ENCODE measurements around the gene DMC1.
"Not testable (repeated sequence)": the region's sequence is repeated elsewhere in the genome, so short reads cannot be mapped to it uniquely, and the experiment has no call there.

The DMC1 gene

DNA sequence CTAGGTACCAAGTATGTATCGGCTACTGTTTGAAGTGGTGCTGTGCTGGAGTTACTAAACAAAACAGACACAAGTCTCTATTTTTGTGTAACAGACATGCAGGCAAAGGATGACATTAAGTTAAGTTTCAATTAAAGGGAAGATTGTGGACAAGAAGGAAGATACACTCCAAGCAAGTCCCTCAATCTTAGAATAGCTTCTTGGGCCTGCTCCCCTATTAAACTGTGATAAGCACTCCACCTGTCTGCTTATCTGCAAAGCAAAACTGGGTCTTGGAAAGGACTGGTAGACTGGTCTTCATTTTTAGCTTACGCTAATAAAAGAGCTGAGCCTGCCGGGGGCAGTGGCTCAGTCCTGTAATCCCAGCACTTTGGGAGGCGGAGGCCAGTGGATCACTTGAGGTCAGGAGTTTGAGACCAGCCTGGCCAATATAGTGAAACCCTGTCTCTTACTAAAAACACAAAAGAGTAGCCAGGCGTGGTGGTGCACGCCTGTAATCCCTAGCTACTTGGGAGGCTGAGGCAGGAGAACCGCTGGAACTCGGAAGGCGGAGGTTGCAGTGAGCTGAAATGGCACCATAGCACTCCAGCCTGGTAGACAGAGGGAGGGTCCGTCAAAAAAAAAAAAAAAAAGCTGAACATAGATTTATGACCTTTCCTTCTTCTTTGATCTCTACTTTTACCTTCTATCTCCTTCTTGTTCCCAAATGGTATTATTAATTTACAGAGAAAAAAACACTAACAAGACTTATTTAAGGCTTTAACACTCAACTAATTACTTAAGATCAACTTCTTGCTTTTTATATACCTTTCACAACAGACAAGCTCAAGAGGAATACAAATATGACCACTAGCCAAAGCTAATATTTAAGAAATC, 67.9 kb downstream of the DMC1 start:
- DNase-seq (ENCODE audit: low read depth in 3 of 3) = no peak

DNA sequence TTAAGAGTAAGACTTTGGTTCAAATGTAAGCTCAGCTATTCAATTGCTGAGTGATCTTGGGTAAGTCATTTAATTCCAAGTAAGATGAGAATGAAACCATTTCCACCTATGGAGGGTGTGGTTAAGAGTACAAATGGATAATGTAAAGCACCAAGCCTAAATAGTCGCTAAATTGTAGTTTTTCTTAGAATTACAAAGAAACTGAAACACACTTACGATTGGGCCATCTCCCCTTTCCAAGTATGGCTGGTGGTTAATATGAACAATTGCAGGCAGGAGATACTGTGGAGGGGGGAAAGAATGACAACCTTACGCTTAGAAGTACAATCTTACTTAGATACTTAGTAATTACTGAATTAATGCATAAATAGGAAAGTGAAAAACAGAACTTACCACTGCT, 72.1 kb downstream of the DMC1 start:
- no peak for DNase-seq (ENCODE audit: low read depth in 3 of 3)

DNA sequence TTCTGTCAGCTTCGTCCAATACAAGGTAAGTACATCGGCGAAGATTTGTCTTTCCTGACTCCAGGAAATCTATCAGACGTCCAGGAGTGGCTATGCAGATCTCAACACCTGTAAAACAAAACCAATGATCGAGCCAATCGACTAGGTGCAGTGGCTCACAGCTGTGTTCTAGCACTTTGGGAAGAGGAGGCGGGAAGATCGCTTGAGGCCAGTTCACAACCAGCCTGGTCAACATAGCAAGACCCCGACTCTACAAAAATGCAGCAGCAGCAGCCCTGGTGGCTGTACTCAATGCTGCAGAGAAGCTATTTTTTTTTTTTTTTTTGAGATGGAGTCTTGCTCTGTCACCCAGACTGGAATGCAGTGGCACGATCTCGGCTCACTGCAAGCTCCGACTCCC, 75.0 kb downstream of the DMC1 start:
- no peak for DNase-seq (ENCODE audit: low read depth in 3 of 3)

DNA sequence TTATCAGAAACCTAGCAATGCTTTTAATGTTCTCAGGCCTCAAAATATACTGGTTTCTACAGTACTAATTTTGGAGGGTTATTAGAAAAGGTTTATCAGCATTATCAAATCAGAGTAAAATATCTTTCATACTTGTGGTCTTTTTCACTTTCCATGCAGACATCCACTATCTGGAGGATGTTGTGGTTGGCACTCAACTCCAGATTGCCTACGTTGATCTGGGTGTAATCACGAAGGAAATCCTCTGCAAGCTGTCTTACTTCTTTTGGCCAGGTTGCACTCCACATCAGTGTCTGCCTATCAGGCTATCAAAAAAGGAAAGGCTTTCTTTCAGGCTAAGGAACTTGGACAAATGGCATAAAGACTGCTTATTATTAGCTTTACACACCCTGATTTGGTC, 75.5 kb downstream of the DMC1 start:
- DNase-seq (ENCODE audit: low read depth in 3 of 3) = no peak

DNA sequence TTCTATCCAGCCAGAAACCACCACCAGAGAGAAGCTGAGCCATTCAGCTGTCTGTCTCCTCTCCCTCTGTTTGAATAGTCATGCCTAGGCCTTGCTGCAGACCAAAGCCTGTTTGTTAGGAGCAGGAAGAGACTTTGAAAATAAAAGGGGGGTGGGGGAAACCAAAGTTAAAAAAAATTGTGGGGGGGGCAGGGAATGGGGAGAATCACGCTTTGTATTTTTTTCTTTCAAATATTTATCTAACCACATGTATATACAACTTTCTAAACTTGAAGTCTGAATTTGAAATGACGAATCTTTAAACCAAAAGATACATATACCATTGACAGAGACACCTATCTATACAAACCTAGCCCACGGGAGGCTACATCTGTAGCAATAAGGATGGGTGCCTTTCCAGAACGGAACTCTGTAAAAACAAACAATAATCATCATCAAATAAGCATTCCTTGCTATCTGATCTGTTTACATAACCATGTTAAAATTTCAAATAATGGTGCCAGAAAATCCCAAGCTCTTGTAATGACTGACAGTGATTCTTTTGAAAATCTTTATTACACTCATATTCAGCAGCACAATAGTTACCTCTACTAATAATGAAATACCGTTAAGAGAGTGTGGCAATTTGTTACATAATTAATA, 78.2 kb downstream of the DMC1 start:
- no peak for DNase-seq (ENCODE audit: low read depth in 3 of 3)

DNA sequence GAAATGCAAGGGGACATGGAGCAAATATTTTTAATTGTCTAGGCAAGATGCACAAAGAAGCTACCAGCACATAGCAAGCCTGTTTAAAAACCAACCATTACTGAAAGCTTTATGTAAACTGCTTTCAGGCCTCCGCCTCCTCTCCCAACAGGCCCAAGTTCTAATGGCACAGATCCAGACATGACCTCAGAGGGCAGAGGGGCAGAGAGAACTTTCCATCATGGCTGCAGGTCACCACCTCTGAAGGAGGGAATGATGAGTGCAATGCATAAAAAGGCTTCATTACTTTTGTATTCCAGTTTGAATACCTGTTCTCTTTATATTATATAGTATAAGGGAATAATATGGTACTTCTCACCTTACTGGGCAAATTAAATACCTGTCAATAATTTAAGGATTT, 79.1 kb downstream of the DMC1 start:
- no peak for DNase-seq (ENCODE audit: low read depth in 3 of 3)

DNA sequence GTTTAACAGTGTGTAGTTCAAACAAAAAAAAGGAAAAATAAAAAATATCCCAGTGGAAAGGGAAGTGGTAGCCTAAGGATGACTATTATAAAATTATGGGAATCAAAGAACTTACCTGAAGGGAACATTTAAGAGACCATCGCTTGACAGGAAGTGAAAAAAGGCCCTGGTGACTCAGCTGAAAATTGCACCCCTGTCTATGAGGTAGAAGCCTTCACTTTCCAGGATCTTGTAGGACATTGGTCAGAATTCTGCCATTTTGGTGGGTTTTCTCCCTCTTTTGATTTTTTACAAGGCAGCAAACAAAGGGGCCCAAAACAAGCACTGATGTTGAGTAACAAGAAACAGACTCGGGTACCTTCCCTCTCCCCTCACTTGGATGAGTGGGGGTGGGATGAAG, 79.5 kb downstream of the DMC1 start:
- DNase-seq (ENCODE audit: low read depth in 3 of 3) = no peak

DNA sequence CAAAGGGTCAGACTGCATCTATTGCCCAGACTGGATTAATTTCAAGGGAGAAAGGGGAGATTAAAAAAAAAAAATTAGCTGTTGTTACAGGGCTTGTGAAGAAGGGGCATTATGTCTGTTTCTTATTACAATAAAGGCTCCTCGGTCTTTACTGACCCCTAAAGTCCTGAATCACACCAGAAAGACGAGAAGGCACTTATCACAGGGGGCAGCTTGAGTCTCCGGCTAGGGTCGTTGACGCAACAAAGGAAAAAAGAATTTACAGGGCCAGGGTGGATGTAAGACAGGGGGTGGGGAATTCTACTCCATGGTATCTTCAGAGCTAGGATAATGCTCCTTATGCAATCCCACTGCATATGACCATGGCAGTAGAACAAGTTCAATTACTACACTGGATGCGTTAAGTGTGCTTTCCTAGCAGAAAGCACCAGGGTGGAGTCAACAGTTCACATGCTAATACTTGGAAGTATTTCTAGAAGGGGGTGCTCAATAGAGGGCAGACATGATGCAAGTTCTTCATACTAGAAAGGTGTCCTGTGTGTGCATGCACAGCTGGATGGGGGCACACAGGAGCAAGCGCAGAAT, 80.3 kb downstream of the DMC1 start:
- DNase-seq (ENCODE audit: low read depth in 3 of 3) = no peak

DNA sequence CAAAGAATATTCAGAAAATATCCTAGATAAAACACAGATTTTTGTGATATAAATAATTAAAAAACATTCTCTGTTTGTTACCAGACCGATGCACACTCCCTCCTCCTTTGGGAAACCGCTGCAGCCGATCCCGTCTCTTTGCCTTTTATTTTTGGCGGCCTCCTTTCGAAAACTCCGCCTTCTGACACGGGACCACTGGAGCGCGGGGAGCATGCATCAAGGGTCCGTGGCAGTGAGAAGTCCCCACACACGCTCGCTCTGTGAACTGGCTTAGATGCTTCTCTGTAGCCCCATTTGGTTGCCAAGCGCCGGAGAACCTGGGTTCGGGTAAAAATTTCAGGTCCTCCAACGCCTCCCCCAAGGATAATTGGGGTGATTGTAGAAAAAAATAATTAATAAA, 80.8 kb downstream of the DMC1 start:
- DNase-seq (ENCODE audit: low read depth in 3 of 3) = no peak

DNA sequence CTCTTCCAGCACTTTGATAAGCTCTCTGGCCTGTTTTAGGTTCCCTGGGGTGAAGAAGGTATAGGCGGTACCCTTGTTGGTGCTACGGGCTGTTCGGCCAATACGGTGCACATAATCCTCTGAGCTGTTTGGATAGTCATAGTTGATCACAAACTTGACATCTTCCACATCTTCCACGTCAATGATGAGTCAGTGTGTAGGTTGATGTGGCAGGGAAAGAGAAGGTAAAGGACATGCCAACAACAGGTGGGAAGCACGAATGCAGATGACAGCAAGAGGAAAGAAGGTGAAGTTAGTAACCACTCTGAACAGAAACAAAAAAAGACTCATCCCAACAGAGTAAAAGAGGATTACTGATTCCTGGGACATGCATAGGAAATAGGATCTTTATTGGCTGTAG, 82.0 kb downstream of the DMC1 start:
- DNase-seq (ENCODE audit: low read depth in 3 of 3) = no peak

DNA sequence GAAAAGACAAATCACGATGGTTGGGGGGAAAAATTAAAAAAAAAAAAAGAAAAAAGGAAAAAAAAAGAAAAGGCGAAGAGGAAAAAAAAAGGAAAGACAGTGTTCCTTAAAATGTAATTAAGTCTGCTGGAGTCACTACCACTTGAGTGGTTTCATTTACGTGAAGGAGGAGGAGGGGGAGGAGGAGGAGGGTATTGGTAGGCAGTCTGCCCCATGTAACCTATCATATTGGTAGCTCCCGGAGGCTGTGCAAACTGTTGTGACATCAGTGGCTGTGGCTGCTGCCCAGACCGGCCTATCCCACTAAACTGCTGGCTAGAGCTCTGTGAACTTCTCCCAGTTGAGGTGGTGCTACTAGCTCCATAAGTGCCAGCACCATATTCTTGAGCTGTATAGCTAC, 84.2 kb downstream of the DMC1 start:
- no peak for DNase-seq (ENCODE audit: low read depth in 3 of 3)

DNA sequence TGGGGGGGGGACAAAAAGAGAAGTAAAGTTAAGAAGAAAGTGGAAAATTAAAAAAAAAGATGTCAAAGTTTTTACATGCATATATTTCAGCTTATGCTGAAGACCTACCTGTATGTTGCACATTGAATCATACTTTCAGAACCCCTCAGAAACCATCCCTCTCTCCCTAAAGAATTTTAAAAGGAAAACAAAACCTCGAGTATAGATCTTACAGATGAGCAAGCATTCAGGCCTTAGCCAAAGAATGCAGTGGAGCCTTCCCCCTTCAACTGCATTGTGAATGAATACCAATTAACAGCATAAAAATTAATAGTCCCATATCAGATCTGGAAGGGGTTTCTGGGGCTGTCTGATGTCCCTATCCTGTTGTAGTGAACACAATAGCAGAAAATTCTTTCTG, 85.7 kb downstream of the DMC1 start:
- no peak for DNase-seq (ENCODE audit: low read depth in 3 of 3)

DNA sequence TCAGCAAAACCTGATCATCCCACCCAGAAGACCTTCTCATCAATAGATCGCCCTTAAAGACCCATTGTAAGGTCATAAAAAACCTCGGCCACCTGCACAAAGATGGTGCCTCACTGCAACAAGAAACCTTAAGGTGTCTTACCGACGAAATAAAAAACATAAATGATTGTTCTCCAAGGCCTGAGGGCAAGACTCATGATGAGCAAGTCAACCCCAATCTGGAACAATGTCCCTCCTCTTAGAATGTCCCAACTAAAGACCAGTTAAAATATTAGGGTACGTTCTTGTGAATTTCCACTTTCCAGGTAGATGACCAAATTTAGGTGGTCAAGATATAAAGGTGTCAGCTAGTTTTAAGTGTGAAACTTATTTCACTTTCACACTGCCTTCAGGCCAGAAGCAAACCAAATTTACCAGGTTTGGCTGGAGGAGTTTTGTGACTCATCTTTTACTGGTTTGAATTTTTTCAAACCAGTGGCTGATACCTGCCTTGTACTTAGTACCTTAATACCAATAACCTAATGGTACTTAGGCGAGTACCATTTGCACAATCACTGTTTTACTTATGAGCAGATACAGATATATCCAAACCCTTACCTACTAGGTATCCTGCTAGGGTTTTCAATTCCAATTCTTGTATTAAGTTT, 87.2 kb downstream of the DMC1 start:
- no peak for DNase-seq (ENCODE audit: low read depth in 3 of 3)

DNA sequence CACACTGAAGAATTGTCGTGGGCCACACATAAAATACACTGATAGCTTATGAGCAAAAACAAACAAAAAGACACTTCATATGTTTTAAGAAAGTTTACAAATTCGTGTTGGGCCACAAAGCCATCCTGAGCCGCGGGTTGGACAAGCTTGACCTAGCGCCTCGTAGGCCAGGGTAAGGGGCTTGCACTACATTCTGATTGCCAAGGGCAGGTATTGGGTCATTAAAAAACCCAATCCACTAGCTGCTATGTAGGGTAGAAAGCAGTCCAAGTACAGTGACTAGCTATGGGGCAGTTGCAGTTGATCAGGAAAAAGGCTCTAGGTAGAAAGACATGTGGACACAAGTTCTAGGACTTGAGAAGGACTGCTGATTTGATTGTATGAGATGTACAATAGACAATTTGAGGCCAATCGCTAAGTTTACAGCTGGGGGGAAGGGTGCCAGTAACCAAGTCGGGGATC, 88.1 kb downstream of the DMC1 start:
- DNase-seq (ENCODE audit: low read depth in 3 of 3) = no peak

DNA sequence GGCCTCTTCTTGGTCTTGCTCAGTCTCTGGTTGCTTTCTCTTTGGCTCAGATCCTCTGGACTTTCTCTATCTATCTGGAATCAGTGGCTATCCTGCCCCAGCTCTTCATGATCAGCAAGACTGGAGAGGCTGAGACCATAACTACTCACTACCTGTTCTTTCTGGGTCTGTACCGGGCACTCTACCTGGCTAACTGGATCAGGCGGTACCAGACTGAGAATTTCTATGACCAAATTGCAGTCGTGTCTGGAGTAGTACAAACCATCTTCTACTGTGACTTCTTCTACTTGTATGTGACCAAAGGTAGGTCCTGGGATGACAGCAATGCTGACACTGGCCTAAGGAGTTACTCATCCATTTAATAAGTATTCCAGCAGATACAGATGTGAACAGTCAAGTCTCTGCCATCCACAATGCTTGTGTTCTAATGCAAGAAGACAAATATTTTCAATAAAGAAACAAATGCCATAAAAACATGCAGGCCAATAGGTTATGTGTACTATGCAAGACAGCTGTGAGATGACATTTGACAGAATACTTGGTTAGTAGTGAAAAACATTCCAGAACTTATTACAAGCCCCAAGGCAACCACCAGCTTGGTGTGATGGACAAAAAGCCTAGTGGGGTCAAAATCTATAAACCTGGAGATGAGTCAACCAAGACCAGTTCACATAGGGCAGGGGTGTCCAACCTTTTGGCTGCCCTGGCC, 88.7 kb downstream of the DMC1 start:
- no peak for DNase-seq (ENCODE audit: low read depth in 3 of 3)

DNA sequence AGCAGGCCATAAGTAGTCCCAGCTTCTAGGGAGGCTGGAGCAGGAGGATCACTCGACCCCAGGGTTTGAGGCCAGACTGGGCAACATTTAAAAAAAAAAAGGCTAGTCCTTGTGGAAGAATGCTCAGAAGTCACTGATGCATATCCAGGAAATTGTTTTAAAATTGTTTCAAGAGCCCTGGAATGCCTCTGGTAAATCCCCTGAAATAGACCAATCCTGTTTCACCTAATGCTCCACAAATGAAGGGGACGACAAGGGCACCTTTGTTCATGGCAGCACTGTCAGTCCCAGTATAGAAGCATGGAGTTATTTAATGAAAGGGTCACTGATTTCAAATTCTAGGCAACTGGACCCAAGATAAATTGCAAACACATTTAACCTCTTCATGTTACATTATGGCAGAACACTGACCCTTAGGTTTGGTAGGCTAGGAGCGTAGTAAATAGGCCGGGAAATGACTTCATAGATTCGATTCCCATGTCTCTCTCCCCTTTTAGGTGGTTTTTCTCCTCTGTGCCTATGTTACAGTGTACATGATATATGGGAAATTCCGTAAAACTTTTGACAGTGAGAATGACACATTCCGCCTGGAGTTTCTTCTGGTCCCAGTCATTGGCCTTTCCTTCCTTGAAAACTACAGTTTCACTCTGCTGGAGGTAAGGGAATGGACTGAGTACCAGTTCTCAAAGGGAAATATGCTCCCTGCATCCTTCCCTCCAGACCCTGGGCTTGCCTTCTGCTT, 90.7 kb downstream of the DMC1 start:
- no peak for DNase-seq (ENCODE audit: low read depth in 3 of 3)

DNA sequence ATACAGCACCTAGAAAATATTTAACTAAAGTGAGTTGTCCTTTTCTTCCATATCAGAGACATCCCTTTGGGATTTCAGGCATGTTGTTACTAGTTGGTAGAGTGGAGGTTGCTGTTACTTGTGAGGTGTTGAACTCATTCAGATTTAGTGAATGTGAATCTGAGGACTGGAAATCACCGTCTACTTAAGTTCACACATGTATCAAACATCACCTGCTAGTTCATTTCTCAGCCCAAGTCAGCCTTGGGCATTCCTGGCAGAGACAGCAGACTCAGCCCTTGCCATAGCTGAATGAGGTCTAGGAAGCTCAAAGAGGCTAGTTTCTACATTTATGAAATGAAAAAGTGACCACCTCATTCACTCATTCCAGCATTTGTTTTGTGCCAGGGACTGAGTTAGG, 92.4 kb downstream of the DMC1 start:
- no peak for DNase-seq (ENCODE audit: low read depth in 3 of 3)

DNA sequence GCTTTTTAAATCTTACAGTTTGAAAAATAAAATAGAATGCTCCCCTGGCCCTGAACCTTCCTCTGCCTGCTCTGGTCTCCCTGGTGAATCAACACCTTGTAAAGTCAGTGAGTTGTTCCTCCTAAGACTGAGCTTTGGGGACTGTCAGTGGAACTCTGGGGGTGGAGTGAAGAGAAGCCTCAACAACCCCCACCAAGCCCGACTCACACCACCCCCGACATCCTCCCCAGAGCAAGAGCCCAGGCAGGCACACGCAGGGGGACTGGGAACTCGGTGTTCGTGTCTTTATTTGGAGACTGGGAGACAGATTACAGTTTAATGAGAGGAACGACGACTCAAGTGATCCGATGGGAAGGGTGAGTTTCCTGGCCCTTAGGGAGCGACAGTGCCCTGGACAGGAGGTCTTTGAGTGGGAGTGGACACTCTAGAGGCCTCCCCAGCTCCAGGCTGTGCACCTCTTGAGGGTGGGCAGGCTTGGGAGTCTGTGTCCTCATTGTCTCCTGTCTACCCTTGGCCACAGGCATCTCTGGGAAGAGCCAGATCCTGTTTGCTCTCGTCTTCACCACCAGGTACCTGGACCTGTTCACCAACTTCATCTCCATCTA, 95.9 kb downstream of the DMC1 start:
- DNase-seq (ENCODE audit: low read depth in 3 of 3) = no peak

DNA sequence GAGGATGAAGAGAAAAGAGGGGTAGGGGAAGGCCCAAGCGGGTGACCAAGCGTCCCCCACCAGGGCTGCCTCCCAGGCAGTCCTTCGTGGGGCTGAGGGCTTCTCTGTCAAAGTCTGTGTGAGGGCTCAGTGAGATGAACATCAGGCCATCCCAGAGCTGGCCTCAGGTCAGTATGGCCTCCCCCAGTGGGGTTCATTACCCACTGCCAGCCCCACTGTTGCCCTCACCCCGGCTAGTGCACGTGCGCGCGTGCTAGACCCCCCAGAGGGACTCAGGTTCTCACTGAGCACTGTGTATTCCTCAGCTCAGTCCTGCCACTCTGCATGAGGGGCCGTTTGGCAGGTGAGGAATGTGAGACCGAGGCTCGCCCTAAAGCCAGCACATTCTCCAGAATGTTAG, 98.7 kb downstream of the DMC1 start:
- no peak for DNase-seq (ENCODE audit: low read depth in 3 of 3)

DNA sequence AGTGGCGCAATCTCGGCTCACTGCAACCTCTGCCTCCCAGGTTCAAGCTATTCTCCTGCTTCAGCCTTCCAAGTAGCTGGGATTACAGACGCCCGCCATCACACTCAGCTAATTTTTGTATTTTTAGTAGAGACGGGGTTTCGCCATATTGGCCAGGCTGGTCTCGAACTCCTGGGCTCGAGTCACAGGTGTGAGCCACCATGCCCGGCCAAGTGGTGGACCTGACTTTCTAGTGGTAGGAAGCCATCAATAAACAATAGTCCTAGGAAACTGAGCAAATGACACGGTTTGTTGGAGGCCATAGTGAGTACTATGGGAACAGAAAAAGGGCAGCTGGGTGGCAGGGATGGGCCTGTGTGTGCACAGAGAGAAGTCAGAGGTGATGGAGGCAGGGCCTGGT, 99.8 kb downstream of the DMC1 start:
- DNase-seq (ENCODE audit: low read depth in 3 of 3) = not testable (repeated sequence)

DNA sequence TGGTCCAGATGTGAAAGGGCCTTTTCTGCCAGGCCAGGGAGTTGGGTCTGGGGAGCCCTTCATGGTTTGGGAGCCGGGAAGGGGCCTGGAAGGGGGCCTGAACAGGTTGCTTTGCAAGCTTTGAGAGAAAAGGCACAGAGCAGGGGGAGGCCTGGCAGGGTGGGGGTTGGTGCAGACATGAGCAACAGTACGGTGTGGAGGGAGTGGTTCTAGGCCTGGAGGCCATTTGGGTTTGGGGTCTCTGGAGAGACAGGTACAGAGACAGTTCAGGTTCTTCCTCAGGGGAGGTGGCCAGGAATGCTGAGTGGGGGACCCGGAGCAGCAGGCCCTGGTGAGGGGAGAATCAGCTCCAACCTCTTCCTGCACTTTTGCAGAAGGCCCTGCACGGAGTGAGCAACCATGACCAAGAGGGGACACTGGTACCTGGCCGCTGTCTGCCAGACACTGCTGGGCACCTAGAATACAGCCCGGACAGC, 100.6 kb downstream of the DMC1 start:
- DNase-seq (ENCODE audit: low read depth in 3 of 3) = no peak

Data from stimulated activated CD4-positive, alpha-beta T cell treated with anti-CD3 and anti-CD28 coated beads, TNF-alpha, amount 100 ng/mL, for 4 hours (primary cell).